GM12878 (cell line): ENCODE data around the gene ANXA9.

Source experiments
- CTCF ChIP-seq, 3 experiments: IDR thresholded peaks in 2 of 3; conservative IDR thresholded peaks in 1 of 3; 2 replicates each; pipeline ENCODE4 v1.5.1; 2011; ENCODE audit warnings: low read depth in 3 of 3, low read length in 3 of 3, mild to moderate bottlenecking in 3 of 3, control low read depth in 2 of 3, moderate library complexity in 2 of 3, inconsistent platforms in 1 of 3, mixed read lengths in 1 of 3; ENCODE audit not compliant: control insufficient read depth in 2 of 3, insufficient read depth in 1 of 3; ENCODE audit errors: extremely low read depth in 1 of 3
- E2F4 ChIP-seq: IDR thresholded peaks from 2 replicates; pipeline ENCODE4 v1.6.1; 2012; ENCODE audit warnings: low read depth, low read length, improper control_type of control experiment
- KAT2A ChIP-seq: conservative IDR thresholded peaks from 2 replicates; pipeline ENCODE4 v1.6.1; 2011; ENCODE audit warnings: low read depth, low read length; ENCODE audit not compliant: control insufficient read depth
- PBX3 ChIP-seq: IDR thresholded peaks from 2 replicates; pipeline ENCODE4 v1.6.1; 2011; ENCODE audit warnings: mild to moderate bottlenecking, low read depth, low read length, moderate library complexity; ENCODE audit not compliant: insufficient replicate concordance
- PKNOX1 ChIP-seq: fragments of 450-650 bp; IDR thresholded peaks from 2 replicates; pipeline ENCODE4 v1.6.1; 2016; ENCODE audit warnings: mild to moderate bottlenecking
- RAD21 ChIP-seq: IDR thresholded peaks from 2 replicates; pipeline ENCODE4 v1.6.1; 2011; ENCODE audit warnings: mild to moderate bottlenecking, low read depth, low read length, moderate library complexity; ENCODE audit not compliant: insufficient read depth
- REST ChIP-seq: IDR thresholded peaks from 2 replicates; pipeline ENCODE4 v1.6.1; 2012; ENCODE audit warnings: mild to moderate bottlenecking, low read depth, low read length
- SPI1 ChIP-seq: IDR thresholded peaks from 2 replicates; pipeline ENCODE4 v1.6.1; 2011; ENCODE audit warnings: low read depth, mild to moderate bottlenecking, low read length, moderate library complexity, borderline replicate concordance; ENCODE audit not compliant: insufficient read depth
- SRF ChIP-seq, 2 experiments: IDR thresholded peaks; 2 replicates each; pipeline ENCODE4 v1.6.1; 2011; ENCODE audit warnings: low read depth in 2 of 2, low read length in 2 of 2, mild to moderate bottlenecking in 1 of 2, moderate library complexity in 1 of 2

DNA sequence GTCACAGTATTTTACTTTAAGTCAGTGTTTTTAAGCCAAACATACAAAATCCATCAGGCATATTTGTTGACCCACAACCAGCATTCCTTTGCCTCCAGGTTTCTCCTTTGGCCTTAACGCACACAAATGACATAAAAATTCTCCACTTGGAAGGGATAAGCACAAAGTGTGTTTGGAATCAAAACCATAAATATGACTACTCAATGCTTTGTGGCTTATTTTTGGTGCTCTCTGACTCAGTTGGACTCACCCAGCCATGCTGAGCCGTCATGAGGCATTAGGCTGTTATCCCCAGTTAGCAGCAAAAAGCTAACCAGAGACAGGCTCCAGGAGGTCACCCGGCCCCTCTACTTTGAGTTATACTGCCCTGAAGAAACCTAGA, 27.1 kb downstream of the ANXA9 start:
- TF ChIP-seq SRF (IDR thresholded peaks at IDR 0.05; ENCODE audit: low read depth in 2 of 2, low read length in 2 of 2) = no peak
- no peak for TF ChIP-seq E2F4
- no peak for TF ChIP-seq KAT2A
- TF ChIP-seq PKNOX1 = no peak
- TF ChIP-seq CTCF (IDR thresholded peaks at IDR 0.05 in 2 of 3, conservative IDR thresholded peaks at IDR 0.05 in 1 of 3; ENCODE audit: control insufficient read depth in 2 of 3, extremely low read depth in 1 of 3, insufficient read depth in 1 of 3, low read depth in 3 of 3, low read length in 3 of 3) = no peak
- TF ChIP-seq SPI1 = no peak
- TF ChIP-seq PBX3 = no peak
- no peak for TF ChIP-seq RAD21
- TF ChIP-seq REST = no peak
